Panc1 (cell line): ENCODE measurements around the gene CIB4.

Experiments
- TF ChIP-seq, protein P1 (sequence below): fragments of 450-650 bp; IDR thresholded peaks from 2 replicates; pipeline ENCODE4 v1.5.1; 2017; ENCODE audit warnings: mild to moderate bottlenecking
- TF ChIP-seq, protein P2 (sequence below), 2 experiments: IDR thresholded peaks; 2 replicates each; pipeline ENCODE4 v1.6.1; 2011 to 2012; ENCODE audit warnings: low read depth in 2 of 2, control low read depth in 1 of 2, low read length in 1 of 2, mild to moderate bottlenecking in 1 of 2, moderate library complexity in 1 of 2; ENCODE audit not compliant: insufficient read depth in 1 of 2

DNA sequence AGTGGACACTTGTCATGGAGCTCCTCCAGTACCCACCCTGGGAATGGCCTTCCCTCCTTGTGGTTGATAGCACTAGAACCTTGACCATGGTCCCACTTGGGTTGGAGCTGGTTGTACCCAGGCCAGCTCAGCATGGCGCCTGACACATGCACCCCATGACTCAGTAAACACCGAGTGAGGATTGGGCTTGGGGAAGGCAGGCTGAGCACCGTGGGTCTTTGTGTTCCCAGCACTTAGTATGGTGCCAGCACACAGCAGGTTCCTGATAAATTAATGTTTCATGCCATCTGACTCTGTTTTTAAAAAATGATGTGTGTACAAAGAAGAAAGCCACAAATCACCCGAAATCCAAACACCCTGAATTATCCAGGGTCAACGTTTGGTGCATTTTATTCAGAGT is 69.8 kb downstream of the CIB4 start:
- TF ChIP-seq, protein P1, sequence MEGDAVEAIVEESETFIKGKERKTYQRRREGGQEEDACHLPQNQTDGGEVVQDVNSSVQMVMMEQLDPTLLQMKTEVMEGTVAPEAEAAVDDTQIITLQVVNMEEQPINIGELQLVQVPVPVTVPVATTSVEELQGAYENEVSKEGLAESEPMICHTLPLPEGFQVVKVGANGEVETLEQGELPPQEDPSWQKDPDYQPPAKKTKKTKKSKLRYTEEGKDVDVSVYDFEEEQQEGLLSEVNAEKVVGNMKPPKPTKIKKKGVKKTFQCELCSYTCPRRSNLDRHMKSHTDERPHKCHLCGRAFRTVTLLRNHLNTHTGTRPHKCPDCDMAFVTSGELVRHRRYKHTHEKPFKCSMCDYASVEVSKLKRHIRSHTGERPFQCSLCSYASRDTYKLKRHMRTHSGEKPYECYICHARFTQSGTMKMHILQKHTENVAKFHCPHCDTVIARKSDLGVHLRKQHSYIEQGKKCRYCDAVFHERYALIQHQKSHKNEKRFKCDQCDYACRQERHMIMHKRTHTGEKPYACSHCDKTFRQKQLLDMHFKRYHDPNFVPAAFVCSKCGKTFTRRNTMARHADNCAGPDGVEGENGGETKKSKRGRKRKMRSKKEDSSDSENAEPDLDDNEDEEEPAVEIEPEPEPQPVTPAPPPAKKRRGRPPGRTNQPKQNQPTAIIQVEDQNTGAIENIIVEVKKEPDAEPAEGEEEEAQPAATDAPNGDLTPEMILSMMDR, result no peak
- TF ChIP-seq, protein P2, sequence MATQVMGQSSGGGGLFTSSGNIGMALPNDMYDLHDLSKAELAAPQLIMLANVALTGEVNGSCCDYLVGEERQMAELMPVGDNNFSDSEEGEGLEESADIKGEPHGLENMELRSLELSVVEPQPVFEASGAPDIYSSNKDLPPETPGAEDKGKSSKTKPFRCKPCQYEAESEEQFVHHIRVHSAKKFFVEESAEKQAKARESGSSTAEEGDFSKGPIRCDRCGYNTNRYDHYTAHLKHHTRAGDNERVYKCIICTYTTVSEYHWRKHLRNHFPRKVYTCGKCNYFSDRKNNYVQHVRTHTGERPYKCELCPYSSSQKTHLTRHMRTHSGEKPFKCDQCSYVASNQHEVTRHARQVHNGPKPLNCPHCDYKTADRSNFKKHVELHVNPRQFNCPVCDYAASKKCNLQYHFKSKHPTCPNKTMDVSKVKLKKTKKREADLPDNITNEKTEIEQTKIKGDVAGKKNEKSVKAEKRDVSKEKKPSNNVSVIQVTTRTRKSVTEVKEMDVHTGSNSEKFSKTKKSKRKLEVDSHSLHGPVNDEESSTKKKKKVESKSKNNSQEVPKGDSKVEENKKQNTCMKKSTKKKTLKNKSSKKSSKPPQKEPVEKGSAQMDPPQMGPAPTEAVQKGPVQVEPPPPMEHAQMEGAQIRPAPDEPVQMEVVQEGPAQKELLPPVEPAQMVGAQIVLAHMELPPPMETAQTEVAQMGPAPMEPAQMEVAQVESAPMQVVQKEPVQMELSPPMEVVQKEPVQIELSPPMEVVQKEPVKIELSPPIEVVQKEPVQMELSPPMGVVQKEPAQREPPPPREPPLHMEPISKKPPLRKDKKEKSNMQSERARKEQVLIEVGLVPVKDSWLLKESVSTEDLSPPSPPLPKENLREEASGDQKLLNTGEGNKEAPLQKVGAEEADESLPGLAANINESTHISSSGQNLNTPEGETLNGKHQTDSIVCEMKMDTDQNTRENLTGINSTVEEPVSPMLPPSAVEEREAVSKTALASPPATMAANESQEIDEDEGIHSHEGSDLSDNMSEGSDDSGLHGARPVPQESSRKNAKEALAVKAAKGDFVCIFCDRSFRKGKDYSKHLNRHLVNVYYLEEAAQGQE (IDR thresholded peaks at IDR 0.05; ENCODE audit: insufficient read depth in 1 of 2, low read depth in 2 of 2, low read length in 1 of 2), result no peak
